GM23338 (cell line): ENCODE data around the gene CACTIN. TPM values are rescaled to one million over a fixed set of nuclear protein-coding genes. Genes with fewer than 3 reads are reported as not detected.

Source experiments
- ATAC-seq: fragments of 200-7000 bp; cut with Tn5 transposase; 3 replicates; pipeline ENCODE4 v1.9.1; 2020
- DNase-seq: peaks from one replicate; pipeline ENCODE4 v3.0.0-alpha.2; 2015; ENCODE audit warnings: low spot score
- H2AFZ ChIP-seq: fragments of 200-600 bp; sonication (generic); 2 replicates; pipeline ENCODE4 v1.8.0; 2016; ENCODE audit warnings: antibody characterized with exemption, mild to moderate bottlenecking, moderate library complexity
- H3F3A ChIP-seq: fragments of 200-600 bp; sonication (generic); replicated peaks from 2 replicates; pipeline ENCODE4 v1.8.0; 2017; ENCODE audit warnings: antibody characterized with exemption, mixed run types, low read depth
- H3K27ac ChIP-seq: fragments of 200-600 bp; sonication (generic); 2 replicates; pipeline ENCODE4 v1.6.1; 2016; ENCODE audit warnings: low read depth
- H3K27me3 ChIP-seq: fragments of 200-600 bp; sonication (generic); 2 replicates; pipeline ENCODE4 v1.8.0; 2016; ENCODE audit warnings: mild to moderate bottlenecking, mixed run types, moderate library complexity; ENCODE audit not compliant: insufficient read depth
- H3K36me3 ChIP-seq: fragments of 200-600 bp; sonication (generic); 2 replicates; pipeline ENCODE4 v1.8.0; 2016; ENCODE audit warnings: mild to moderate bottlenecking; ENCODE audit not compliant: insufficient read depth
- H3K4me1 ChIP-seq: fragments of 200-600 bp; sonication (generic); 2 replicates; pipeline ENCODE4 v1.8.0; 2016; ENCODE audit warnings: mild to moderate bottlenecking, moderate library complexity; ENCODE audit not compliant: insufficient read depth
- H3K4me2 ChIP-seq: fragments of 200-600 bp; sonication (generic); 2 replicates; pipeline ENCODE4 v1.7.1; 2017; ENCODE audit warnings: mixed run types
- H3K4me3 ChIP-seq: fragments of 200-600 bp; sonication (generic); 2 replicates; pipeline ENCODE4 v1.6.1; 2016; ENCODE audit warnings: mixed run types
- H3K79me2 ChIP-seq: fragments of 200-600 bp; sonication (generic); replicated peaks from 2 replicates; pipeline ENCODE4 v1.8.0; 2017; ENCODE audit warnings: mild to moderate bottlenecking; ENCODE audit not compliant: insufficient read depth
- H3K9me2 ChIP-seq: fragments of 200-600 bp; sonication (generic); 2 replicates; pipeline ENCODE4 v1.8.0; 2017; ENCODE audit not compliant: insufficient read depth
- H4K20me1 ChIP-seq: fragments of 200-600 bp; sonication (generic); replicated peaks from 2 replicates; pipeline ENCODE4 v1.8.0; 2017; ENCODE audit warnings: mild to moderate bottlenecking; ENCODE audit not compliant: insufficient read depth
- H3K27ac Mint-ChIP-seq: 2 replicates; pipeline ENCODE4 v1.8.0; 2020; ENCODE audit warnings: inconsistent platforms, mild to moderate bottlenecking, moderate library complexity, mixed read lengths
- H3K27me3 Mint-ChIP-seq: 3 replicates; pipeline ENCODE4 v1.8.0; 2022; ENCODE audit warnings: low read depth, mild to moderate bottlenecking, moderate library complexity, mixed read lengths, inconsistent platforms; ENCODE audit not compliant: insufficient read depth, poor library complexity
- H3K36me3 Mint-ChIP-seq: 3 replicates; pipeline ENCODE4 v1.8.0; 2021; ENCODE audit warnings: low read depth, mild to moderate bottlenecking, inconsistent platforms, moderate library complexity, mixed read lengths
- H3K4me1 Mint-ChIP-seq: 3 replicates; pipeline ENCODE4 v1.8.0; 2020; ENCODE audit warnings: mild to moderate bottlenecking, inconsistent platforms, mixed read lengths
- H3K4me3 Mint-ChIP-seq: 3 replicates; pipeline ENCODE4 v1.8.0; 2021; ENCODE audit warnings: moderate library complexity, mild to moderate bottlenecking, inconsistent platforms, mixed read lengths
- H3K9me3 Mint-ChIP-seq: 3 replicates; pipeline ENCODE4 v1.8.0; 2020; ENCODE audit warnings: moderate library complexity, mild to moderate bottlenecking, inconsistent platforms, mixed read lengths
- CREB1 ChIP-seq: fragments of 250-450 bp; sonication (Bioruptor Pico); IDR thresholded peaks from 2 replicates; pipeline ENCODE4 v1.5.0; 2020; ENCODE audit warnings: low read depth, mild to moderate bottlenecking, moderate library complexity
- EZH2phosphoT487 ChIP-seq: fragments of 200-600 bp; sonication (generic); IDR thresholded peaks from one replicate; pipeline ENCODE4 v1.8.1; 2018; ENCODE audit warnings: antibody characterized with exemption; ENCODE audit not compliant: unreplicated experiment
- JUNB ChIP-seq: IDR thresholded peaks from one replicate; pipeline ENCODE4 v1.6.1; 2016; ENCODE audit warnings: antibody characterized with exemption; ENCODE audit not compliant: unreplicated experiment
- NANOG ChIP-seq: IDR thresholded peaks from 2 replicates; pipeline ENCODE4 v1.6.1; 2016; ENCODE audit warnings: antibody characterized with exemption, borderline replicate concordance
- POLR2AphosphoS5 ChIP-seq: IDR thresholded peaks from 2 replicates; pipeline ENCODE4 v1.6.1; 2016; ENCODE audit warnings: antibody characterized with exemption, low read depth
- ZNF331 ChIP-seq: fragments of 250-450 bp; sonication (Bioruptor Pico); IDR thresholded peaks from 2 replicates; pipeline ENCODE4 v1.5.0; 2020; ENCODE audit warnings: low read depth, mild to moderate bottlenecking, moderate library complexity
- polyA plus RNA-seq: library from polyadenylated mRNA; unstranded; fragments of >200 nt; fragmentation: Nextera tagmentation; extraction: Ambion mirVana; gene quantifications from 2 replicates; pipeline ENCODE4 v1.2.1, GENCODE V29; 2016
- total RNA-seq: library from RNA; depleted of rRNA; stranded (reverse); fragments of >200 nt; shearing (Covaris generic); gene quantifications from 2 replicates; pipeline ENCODE4 v1.2.3, GENCODE V29; 2014
- TF ChIP-seq, protein P1 (sequence below), 2 experiments: fragments of 200-600 bp in 1 of 2; sonication (generic) in 1 of 2; conservative IDR thresholded peaks; 2 replicates each; pipeline versions ENCODE4 v1.5.1 to v1.6.1; 2016 to 2017; ENCODE audit warnings: antibody characterized with exemption in 2 of 2, low read depth in 2 of 2, mild to moderate bottlenecking in 2 of 2, moderate library complexity in 1 of 2
- TF ChIP-seq, protein P2 (sequence below): IDR thresholded peaks from 2 replicates; pipeline ENCODE4 v1.6.1; 2016; ENCODE audit warnings: antibody characterized with exemption

CACTIN gene
- total and polyA plus RNA-seq, 2 experiments from 2014 or later, result 14.3 to 47.4 TPM

DNA sequence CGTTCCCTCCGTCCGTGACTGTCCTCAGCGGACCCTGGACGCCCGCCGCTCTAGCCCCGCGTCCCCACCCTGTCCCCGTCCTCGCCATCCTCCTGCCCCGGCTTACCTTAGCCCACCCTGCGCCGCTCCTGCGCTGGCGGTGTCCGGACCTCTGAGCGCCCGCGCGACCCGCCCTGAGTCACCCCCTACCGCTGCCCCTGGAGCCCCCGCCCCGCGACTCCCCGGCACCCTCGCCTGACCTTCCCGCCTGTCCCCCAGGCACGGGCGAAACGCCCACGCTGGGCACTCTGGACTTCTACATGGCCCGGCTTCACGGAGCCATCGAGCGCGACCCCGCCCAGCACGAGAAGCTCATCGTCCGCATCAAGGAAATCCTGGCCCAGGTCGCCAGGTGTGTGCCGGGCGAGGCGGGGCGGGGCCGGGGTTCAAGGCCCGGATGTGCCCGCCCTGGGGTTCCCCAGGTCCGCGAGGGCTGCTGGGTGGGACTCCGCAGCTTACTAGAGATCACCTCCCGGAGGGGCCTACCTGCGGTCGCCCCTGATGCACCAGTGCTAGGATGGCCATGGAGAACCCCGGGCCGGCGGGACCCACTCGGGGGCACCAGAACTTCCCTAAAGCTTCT lies 48.8 kb downstream of the CACTIN start:
- no peaks in the 10 kb centered on the region for H3K9me2 ChIP-seq
- H3K9me3 Mint-ChIP-seq, result no peaks in the 10 kb centered on the region
- ATAC-seq, result peak; percentile 55
- no peak overlapping the region for H3K27ac Mint-ChIP-seq
- H3K4me2 ChIP-seq, result peak overlapping the region; percentile 80
- peaks cover 9% of the 10 kb centered on the region for H3K4me1 Mint-ChIP-seq
- peaks cover 6% of the 10 kb centered on the region; the same call in 1 of the 2 replicates for H4K20me1 ChIP-seq
- peaks cover 36% of the 10 kb centered on the region for H3K27me3 Mint-ChIP-seq
- peak; percentile 88 for DNase-seq
- peak; percentile 68 for TF ChIP-seq POLR2AphosphoS5
- no peak for TF ChIP-seq CREB1 (CRISPR knock-in tag)
- H3K4me1 ChIP-seq, result peaks cover 12% of the 10 kb centered on the region
- peaks cover 13% of the 10 kb centered on the region; the same call in 1 of the 2 replicates for H3K27me3 ChIP-seq
- no peak overlapping the region for H3K27ac ChIP-seq
- H3F3A ChIP-seq, result peaks cover 11% of the 10 kb centered on the region
- H3K36me3 ChIP-seq, result no peaks in the 10 kb centered on the region
- peaks cover 9% of the 10 kb centered on the region for H3K36me3 Mint-ChIP-seq
- peak overlapping the region; percentile 79 for H3K4me3 Mint-ChIP-seq
- H3K4me3 ChIP-seq, result peak overlapping the region; percentile 59
- H3K79me2 ChIP-seq, result no peaks in the 10 kb centered on the region
- H2AFZ ChIP-seq, result no peak overlapping the region

DNA sequence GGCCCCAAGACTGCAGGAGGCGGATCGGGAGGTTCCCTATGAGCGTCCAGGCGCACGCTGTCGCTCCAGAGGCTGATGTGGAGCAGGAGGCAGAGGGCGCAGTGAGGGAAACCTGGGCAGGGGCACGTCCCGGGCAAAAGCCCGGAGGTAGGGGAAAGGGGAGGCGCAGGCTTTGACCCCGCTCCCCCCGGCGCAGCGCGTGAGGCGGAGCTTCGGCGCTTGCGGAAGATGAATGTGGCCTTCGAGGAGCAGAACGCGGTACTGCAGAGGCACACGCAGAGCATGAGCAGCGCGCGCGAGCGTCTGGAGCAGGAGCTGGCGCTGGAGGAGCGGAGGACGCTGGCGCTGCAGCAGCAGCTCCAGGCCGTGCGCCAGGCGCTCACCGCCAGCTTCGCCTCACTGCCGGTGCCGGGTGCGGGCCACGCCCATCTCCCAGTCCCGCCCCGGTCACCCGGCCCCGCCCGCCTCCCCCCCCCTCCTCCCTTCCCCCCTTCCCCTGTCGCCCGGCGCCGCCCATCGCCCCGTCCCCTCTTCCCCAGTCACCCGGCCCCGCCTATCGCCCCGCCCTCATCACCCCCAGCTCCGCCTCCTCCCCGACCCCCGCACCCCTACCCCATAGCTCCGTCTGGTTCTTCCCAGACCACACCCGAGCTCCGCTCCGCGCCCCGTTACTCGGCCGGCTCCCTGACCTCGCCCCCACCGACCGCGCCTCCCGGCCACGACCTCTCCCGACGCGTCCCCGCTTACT lies 49.7 kb downstream of the CACTIN start:
- Histone ChIP-seq H3K4me3 (peak overlapping the region; percentile 71), H3K79me2 (no peaks in the 10 kb centered on the region), H3K4me1 (peaks cover 16% of the 10 kb centered on the region), H3K27ac (peak overlapping the region; percentile 83; the same call in 1 of the 2 replicates), H3K27me3 (peaks cover 9% of the 10 kb centered on the region; the same call in 1 of the 2 replicates), H3K4me2 (peak overlapping the region; percentile 86), H4K20me1 (peaks cover 6% of the 10 kb centered on the region; the same call in 1 of the 2 replicates), H3F3A (peaks cover 11% of the 10 kb centered on the region), H3K9me2 (no peaks in the 10 kb centered on the region), H2AFZ (peak overlapping the region; percentile 69; the same call in 1 of the 2 replicates), H3K36me3 (no peaks in the 10 kb centered on the region)
- peak; percentile 15 for ATAC-seq
- Mint-ChIP-seq H3K27me3 (peaks cover 40% of the 10 kb centered on the region), H3K27ac (peak overlapping the region; percentile 36; the same call in 1 of the 2 replicates), H3K36me3 (peaks cover 9% of the 10 kb centered on the region), H3K4me1 (peaks cover 12% of the 10 kb centered on the region), H3K9me3 (no peaks in the 10 kb centered on the region), H3K4me3 (peak overlapping the region; percentile 79)
- TF ChIP-seq, protein P1, sequence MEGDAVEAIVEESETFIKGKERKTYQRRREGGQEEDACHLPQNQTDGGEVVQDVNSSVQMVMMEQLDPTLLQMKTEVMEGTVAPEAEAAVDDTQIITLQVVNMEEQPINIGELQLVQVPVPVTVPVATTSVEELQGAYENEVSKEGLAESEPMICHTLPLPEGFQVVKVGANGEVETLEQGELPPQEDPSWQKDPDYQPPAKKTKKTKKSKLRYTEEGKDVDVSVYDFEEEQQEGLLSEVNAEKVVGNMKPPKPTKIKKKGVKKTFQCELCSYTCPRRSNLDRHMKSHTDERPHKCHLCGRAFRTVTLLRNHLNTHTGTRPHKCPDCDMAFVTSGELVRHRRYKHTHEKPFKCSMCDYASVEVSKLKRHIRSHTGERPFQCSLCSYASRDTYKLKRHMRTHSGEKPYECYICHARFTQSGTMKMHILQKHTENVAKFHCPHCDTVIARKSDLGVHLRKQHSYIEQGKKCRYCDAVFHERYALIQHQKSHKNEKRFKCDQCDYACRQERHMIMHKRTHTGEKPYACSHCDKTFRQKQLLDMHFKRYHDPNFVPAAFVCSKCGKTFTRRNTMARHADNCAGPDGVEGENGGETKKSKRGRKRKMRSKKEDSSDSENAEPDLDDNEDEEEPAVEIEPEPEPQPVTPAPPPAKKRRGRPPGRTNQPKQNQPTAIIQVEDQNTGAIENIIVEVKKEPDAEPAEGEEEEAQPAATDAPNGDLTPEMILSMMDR (conservative IDR thresholded peaks at IDR 0.05; ENCODE audit: low read depth in 2 of 2), result peak in 1 of 2 experiments; percentile 37; a peak in 2 of 4 replicates
- TF ChIP-seq EZH2phosphoT487, result no peak
- TF ChIP-seq NANOG, result no peak
- peak; percentile 67 for TF ChIP-seq POLR2AphosphoS5
- TF ChIP-seq JUNB, result no peak
- TF ChIP-seq ZNF331, result no peak
- TF ChIP-seq, protein P2, sequence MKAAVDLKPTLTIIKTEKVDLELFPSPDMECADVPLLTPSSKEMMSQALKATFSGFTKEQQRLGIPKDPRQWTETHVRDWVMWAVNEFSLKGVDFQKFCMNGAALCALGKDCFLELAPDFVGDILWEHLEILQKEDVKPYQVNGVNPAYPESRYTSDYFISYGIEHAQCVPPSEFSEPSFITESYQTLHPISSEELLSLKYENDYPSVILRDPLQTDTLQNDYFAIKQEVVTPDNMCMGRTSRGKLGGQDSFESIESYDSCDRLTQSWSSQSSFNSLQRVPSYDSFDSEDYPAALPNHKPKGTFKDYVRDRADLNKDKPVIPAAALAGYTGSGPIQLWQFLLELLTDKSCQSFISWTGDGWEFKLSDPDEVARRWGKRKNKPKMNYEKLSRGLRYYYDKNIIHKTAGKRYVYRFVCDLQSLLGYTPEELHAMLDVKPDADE, result no peak
- peak; percentile 17; the same call in 1 of the 2 replicates for TF ChIP-seq CREB1 (CRISPR knock-in tag)
- peak; percentile 88 for DNase-seq
